K562 (cell line): ENCODE results near the gene UNC45B. TPM values are rescaled to one million over a fixed set of nuclear protein-coding genes. Genes with fewer than 3 reads are reported as not detected.

Source experiments
- ATAC-seq: fragments of 200-7000 bp; cut with Tn5 transposase; 3 replicates; pipeline ENCODE4 v1.9.1; 2020; ENCODE audit warnings: moderate library complexity
- BruUV-seq: library from RNA; stranded (reverse); fragments of 400-500 nt; replicated peaks from 2 replicates; lab custom pipeline; 2021; lab: Mats Ljungman, UMichigan
- CTCF ChIA-PET: fragments of 300-600 bp; formaldehyde crosslinking; extraction: SDS; loops from one replicate; lab custom pipeline; 2021; ENCODE audit warnings: low intra/inter-chr PET ratio; lab: Yijun Ruan, JAX
- POLR2A ChIA-PET: fragments of 300-600, 350-650 bp; sonication (Branson Sonifier 250); formaldehyde crosslinking; extraction: SDS; loops from one replicate; lab custom pipeline; 2021; ENCODE audit warnings: antibody characterized with exemption, inconsistent platforms; lab: Yijun Ruan, JAX
- DNase-seq, 4 experiments: peaks; one replicate each; pipeline versions ENCODE4 v3.0.0 to v3.0.0-alpha.2; 2011 to 2018; ENCODE audit warnings: low spot score in 3 of 4, mixed read lengths in 3 of 4; ENCODE audit errors: extremely low read depth in 1 of 4
- FAIRE-seq: peaks from 2 replicates; lab custom pipeline; 2011; peaks lifted over from hg19 to GRCh38; lab: Jason Lieb, UNC
- H2AFZ ChIP-seq: 2 replicates; pipeline ENCODE4 v1.6.0; 2011; ENCODE audit warnings: low read depth, low read length, control low read depth, inconsistent platforms
- H3K27ac ChIP-seq: fragments of 200-600 bp; 3 replicates; pipeline ENCODE4 v1.8.0; 2011; ENCODE audit warnings: low read depth, mild to moderate bottlenecking, control low read depth, inconsistent platforms, low read length, moderate library complexity, mixed read lengths; ENCODE audit errors: extremely low read depth
- H3K27me3 ChIP-seq, 2 experiments: fragments of 300-600 bp in 1 of 2; 2 replicates in 1 of 2; 3 replicates in 1 of 2; pipeline versions ENCODE4 v1.6.0 to v1.8.0; 2011; ENCODE audit warnings: inconsistent platforms in 2 of 2, low read length in 2 of 2, mild to moderate bottlenecking in 1 of 2, mixed read lengths in 1 of 2, moderate library complexity in 1 of 2; ENCODE audit not compliant: control insufficient read depth in 2 of 2, insufficient read depth in 2 of 2
- H3K36me3 ChIP-seq: fragments of 300-600 bp; 3 replicates; pipeline ENCODE4 v1.8.0; 2011; ENCODE audit warnings: mild to moderate bottlenecking, low read length, inconsistent platforms; ENCODE audit not compliant: control insufficient read depth, insufficient read depth
- H3K4me1 ChIP-seq, 2 experiments: fragments of 200-600 bp in 1 of 2; replicated peaks in 1 of 2; 2 replicates in 1 of 2; 3 replicates in 1 of 2; pipeline versions ENCODE4 v1.5.1 to v1.8.0; 2011; ENCODE audit warnings: inconsistent platforms in 2 of 2, low read length in 2 of 2, mild to moderate bottlenecking in 1 of 2, mixed read lengths in 1 of 2, moderate library complexity in 1 of 2; ENCODE audit not compliant: control insufficient read depth in 2 of 2, insufficient read depth in 2 of 2
- H3K4me2 ChIP-seq: 2 replicates; pipeline ENCODE4 v1.6.1; 2011; ENCODE audit warnings: low read length, control low read depth, inconsistent platforms, mixed read lengths; ENCODE audit not compliant: insufficient read depth
- H3K4me3 ChIP-seq: fragments of 200-600 bp; sonication (generic), shearing (Covaris generic); 2 replicates; pipeline ENCODE4 v1.5.1; 2016; ENCODE audit warnings: control low read depth, inconsistent platforms
- H3K79me2 ChIP-seq: fragments of 200-600 bp; 3 replicates; pipeline ENCODE4 v1.8.0; 2011; ENCODE audit warnings: low read length, inconsistent platforms; ENCODE audit not compliant: control insufficient read depth, insufficient read depth
- H3K9ac ChIP-seq, 2 experiments: 2 replicates each; pipeline versions ENCODE4 v1.6.0 to v1.6.1; 2011; ENCODE audit warnings: low read depth in 2 of 2, low read length in 2 of 2, control low read depth in 1 of 2, inconsistent platforms in 1 of 2, mild to moderate bottlenecking in 1 of 2, mixed read lengths in 1 of 2; ENCODE audit not compliant: insufficient read depth in 1 of 2
- H3K9me1 ChIP-seq: one replicate; pipeline ENCODE4 v1.6.0; 2011; ENCODE audit warnings: inconsistent platforms, mild to moderate bottlenecking, low read length, moderate library complexity; ENCODE audit not compliant: control insufficient read depth, insufficient read depth
- H3K9me3 ChIP-seq: replicated peaks from 2 replicates; pipeline ENCODE4 v1.5.1; 2011; ENCODE audit warnings: low read depth, low read length, inconsistent platforms; ENCODE audit not compliant: control insufficient read depth, insufficient read depth
- H4K20me1 ChIP-seq: replicated peaks from 2 replicates; pipeline ENCODE4 v1.6.1; 2011; ENCODE audit warnings: low read length, inconsistent platforms, mixed read lengths; ENCODE audit not compliant: control insufficient read depth, insufficient read depth
- ARID1B ChIP-seq: fragments of 450-650 bp; IDR thresholded peaks from 2 replicates; pipeline ENCODE4 v1.6.1; 2016; ENCODE audit warnings: antibody characterized with exemption, mild to moderate bottlenecking, inconsistent platforms
- CBFA2T2 ChIP-seq: fragments of 450-650 bp; conservative IDR thresholded peaks from 2 replicates; pipeline ENCODE4 v1.6.1; 2017; ENCODE audit warnings: mild to moderate bottlenecking
- CBFA2T3 ChIP-seq: fragments of 450-650 bp; IDR thresholded peaks from 2 replicates; pipeline ENCODE4 v1.6.1; 2017
- MAFK ChIP-seq: IDR thresholded peaks from 2 replicates; pipeline ENCODE4 v1.6.1; 2011; ENCODE audit warnings: low read length, improper control_type of control experiment
- NCOA1 ChIP-seq: fragments of 450-650 bp; IDR thresholded peaks from 2 replicates; pipeline ENCODE4 v1.6.1; 2016; ENCODE audit warnings: low read depth
- POLR2A ChIP-seq: fragments of 450-650 bp; conservative IDR thresholded peaks from 2 replicates; pipeline ENCODE4 v1.6.1; 2016
- SAFB2 ChIP-seq: fragments of 200-400 bp; formaldehyde crosslinking; IDR thresholded peaks from 2 replicates; pipeline ENCODE4 v1.6.1; 2018; ENCODE audit warnings: borderline replicate concordance, low read length, low read depth, moderate library complexity; ENCODE audit not compliant: severe bottlenecking
- TCF3 ChIP-seq: sonication (generic); formaldehyde crosslinking; IDR thresholded peaks from 2 replicates; pipeline ENCODE4 v1.4.0; 2020; ENCODE audit warnings: mild to moderate bottlenecking, missing genetic modification reagents
- ZNF316 ChIP-seq: fragments of 450-650 bp; IDR thresholded peaks from 2 replicates; pipeline ENCODE4 v1.6.1; 2016
- WGBS: fragments of 100-300 bp; shearing (Covaris generic); methylation state at CpG from one replicate; pipeline ENCODE4 v1.1.6; 2016; ENCODE audit warnings: low coverage, mixed read lengths; ENCODE audit not compliant: insufficient coverage; ENCODE audit errors: missing lambda C conversion rate; 5-methylcytosine and 5-hydroxymethylcytosine counted together
- in situ Hi-C: fragments of 300-500 bp; cut with MboI; formaldehyde crosslinking; loops from 4 replicates; pipeline ENCODE4 v1.15.0; 2018; ENCODE audit warnings: inconsistent platforms, mixed read lengths
- intact Hi-C: fragments of 100-400 bp; cut with micrococcal nuclease; formaldehyde crosslinking; loops from 2 replicates; pipeline ENCODE4 v1.14.2; 2022
- polyA plus RNA-seq, 8 experiments: library from polyadenylated mRNA; depleted of rRNA in 4 of 8; stranded (reverse) in 5 of 8; unstranded in 3 of 8; fragments of >200 nt; fragmentation: Nextera tagmentation in 2 of 8; fragmentation: Illumina TruSeq in 1 of 8; extraction: Ambion mirVana in 2 of 8; extraction: Trizol in 1 of 8; gene quantifications; 2 replicates each; pipeline versions ENCODE4 v1.2.1 to v1.2.3, GENCODE V29; 2011 to 2014; ENCODE audit warnings: inconsistent platforms in 1 of 8, missing spikeins in 1 of 8
- total RNA-seq, 7 experiments: library from RNA; depleted of rRNA in 6 of 7; stranded (reverse); fragments of >200 nt in 6 of 7; fragmentation: Illumina TruSeq in 2 of 7; extraction: Trizol in 2 of 7; gene quantifications; 2 replicates each; pipeline versions ENCODE4 v1.2.1 to v1.2.3, GENCODE V29; 2011 to 2021; ENCODE audit warnings: low replicate concordance in 1 of 7

The UNC45B gene
- total and polyA plus RNA-seq, 9 of the 15 experiments (the other 6 are each of a cell fraction or from before 2014, with no cell fraction given): not detected

- no peak overlapping the region for H3K4me3 ChIP-seq
- H3K27ac ChIP-seq: no peak overlapping the region
- in situ Hi-C loops (no loop called here), intact Hi-C loops (loop anchor here (10.0 kb wide), 1 partner anchor 245 kb away; no protein-coding TSS in a partner anchor)
- 75% methylated on average over 5 of the region's 5 CpGs for WGBS
- H3K27me3 ChIP-seq: no peaks in the 10 kb centered on the region
- CTCF ChIA-PET: no interaction called here
- peaks cover 15% of the 10 kb centered on the region for H4K20me1 ChIP-seq
- H3K4me2 ChIP-seq: no peak overlapping the region
- H3K79me2 ChIP-seq: no peaks in the 10 kb centered on the region
- H3K36me3 ChIP-seq: peaks cover 48% of the 10 kb centered on the region
- FAIRE-seq: no peak
- POLR2A ChIA-PET: interaction anchor here (1.0 to 1.1 kb wide), 3 partner anchors 10 to 18 kb away, joined by 3 to 4 read pairs (median 3); no protein-coding TSS in a partner anchor
- DNase-seq: peak in 1 of 4 experiments; percentile 26
- H3K9me3 ChIP-seq: no peaks in the 10 kb centered on the region
- ATAC-seq: peak; percentile 29
- no peak overlapping the region for H2AFZ ChIP-seq
- peak; percentile 39 for TF ChIP-seq ZNF316
- no peak for TF ChIP-seq SAFB2
- peak; percentile 47 for TF ChIP-seq CBFA2T3
- TF ChIP-seq POLR2A: peak; percentile 4; the same call in 1 of the 2 replicates
- no peak for TF ChIP-seq NCOA1
- 0 out of 2 replicates have a peak, but pooled peaks have one; percentile 20 for TF ChIP-seq CBFA2T2
- TF ChIP-seq MAFK: 0 out of 2 replicates have a peak, but pooled peaks have one; percentile 4
- TF ChIP-seq ARID1B: 0 out of 2 replicates have a peak, but pooled peaks have one; percentile 13
- TF ChIP-seq TCF3 (CRISPR knock-in tag): 0 out of 2 replicates have a peak, but pooled peaks have one; percentile 11
- no peak overlapping the region for H3K9ac ChIP-seq
- peaks cover 0 to 5% of the 10 kb centered on the region in 2 experiments; a peak in 2 of 5 replicates for H3K4me1 ChIP-seq
- BruUV-seq: no TSS peak
- H3K9me1 ChIP-seq: peaks cover 4% of the 10 kb centered on the region
These were observed 17.7 kb upstream of the UNC45B start for GRCh38 chr17:35129973-35130351.
